SK-N-MC (cell line): ENCODE measurements around the gene TAF4B.

Experiments used
- EZH2 ChIP-seq: fragments of 200-600 bp; sonication (generic); IDR thresholded peaks from one replicate; pipeline ENCODE4 v1.6.1; 2017; ENCODE audit warnings: antibody characterized with exemption
- POLR2AphosphoS5 ChIP-seq: IDR thresholded peaks from 2 replicates; pipeline ENCODE4 v1.6.1; 2012; ENCODE audit warnings: mild to moderate bottlenecking, low read depth, low read length, borderline replicate concordance

DNA sequence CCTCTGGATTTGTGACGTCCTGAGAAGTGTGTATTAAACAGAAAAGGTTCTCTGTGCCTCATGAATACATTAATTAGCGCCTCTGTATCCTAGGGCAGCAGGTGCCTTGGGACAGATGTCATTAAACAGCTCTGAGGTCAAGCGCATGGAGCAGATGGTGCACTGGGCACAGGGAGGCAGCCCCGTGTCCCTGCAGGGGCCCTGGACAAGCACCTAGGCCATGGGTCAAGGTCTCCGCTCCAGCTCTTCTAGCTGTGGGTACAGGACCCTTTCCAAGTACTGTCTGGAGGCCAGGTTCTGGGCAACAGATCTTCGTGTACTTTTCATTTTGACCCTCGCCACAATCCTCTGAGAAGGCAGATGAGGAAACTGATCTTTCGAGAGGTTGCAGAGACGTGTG is 195.7 kb downstream of the TAF4B start:
- TF ChIP-seq POLR2AphosphoS5 (no peak), EZH2 (no peak)
